GM10266 (cell line): Measurements from ENCODE around the gene CNRIP1.
"Not testable (repeated sequence)": the region's sequence is repeated elsewhere in the genome, so short reads cannot be mapped to it uniquely, and the experiment has no call there.

Source experiments
- DNase-seq: peaks from one replicate; pipeline ENCODE4 v3.0.0; 2012; ENCODE audit errors: extremely low spot score
- CTCF ChIP-seq: IDR thresholded peaks from 2 replicates; pipeline ENCODE4 v1.5.1; 2012; ENCODE audit warnings: mild to moderate bottlenecking, low read depth; ENCODE audit not compliant: control insufficient read depth, insufficient read depth; ENCODE audit errors: missing control alignments

The CNRIP1 gene

DNA sequence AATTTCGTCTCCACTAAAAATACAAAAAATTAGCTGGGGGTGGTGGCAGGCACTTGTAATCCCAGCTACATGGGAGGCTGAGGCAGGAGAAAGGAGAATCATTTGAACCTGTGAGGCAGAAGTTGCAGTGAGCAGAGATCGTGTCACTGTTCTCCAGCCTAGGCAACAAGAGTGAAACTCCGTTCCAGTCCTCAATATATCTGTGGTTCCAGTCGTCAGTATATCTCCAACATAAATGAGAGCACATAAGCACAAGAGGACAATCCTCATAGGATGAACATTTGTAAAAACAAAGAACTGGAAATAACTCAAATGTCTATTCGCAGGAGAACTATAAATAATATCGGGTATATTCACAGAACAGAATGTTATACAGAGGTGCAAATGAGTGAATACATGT, 32.2 kb upstream of the CNRIP1 start:
- DNase-seq: no peak
- TF ChIP-seq CTCF: no peak

GRCh38 chr2:68349091-68349490, 29.3 kb upstream of the CNRIP1 start:
- DNase-seq: not testable (repeated sequence)

DNA sequence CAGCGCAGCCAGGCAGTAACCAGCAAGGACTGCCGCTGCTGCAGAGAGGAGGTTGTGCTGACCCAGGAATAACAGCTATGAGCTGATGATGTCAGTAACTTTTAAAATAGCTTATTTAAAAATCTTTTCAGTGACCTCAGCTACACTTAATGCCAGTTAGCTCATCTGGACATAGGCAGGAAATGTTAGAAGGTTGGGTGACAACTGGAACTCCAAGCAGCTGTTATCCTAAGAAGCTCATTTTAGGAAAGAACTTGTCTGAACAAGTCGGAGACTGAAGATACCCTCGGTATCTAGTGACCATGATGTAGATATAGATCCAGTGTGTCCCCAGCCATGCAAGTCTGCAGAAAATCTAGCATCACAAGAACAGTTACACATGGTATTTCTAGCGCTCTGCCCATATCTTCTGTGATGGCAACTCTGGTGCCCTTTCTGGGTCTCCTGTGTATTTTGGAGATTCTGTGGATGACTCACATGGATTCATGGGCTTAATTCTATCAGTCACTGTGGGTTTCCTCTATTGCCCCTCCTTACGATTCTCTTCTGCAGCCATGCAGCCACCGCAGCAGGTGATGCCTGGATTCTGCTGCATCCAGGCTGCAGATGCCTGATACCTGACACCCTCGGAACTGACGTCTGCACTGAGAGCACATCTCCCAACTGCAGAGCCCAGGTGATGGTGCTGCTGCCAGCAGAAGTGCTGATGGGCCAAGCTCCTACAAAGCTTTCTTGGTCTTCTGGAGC, 25.6 kb upstream of the CNRIP1 start:
- DNase-seq: no peak
- no peak for TF ChIP-seq CTCF

DNA sequence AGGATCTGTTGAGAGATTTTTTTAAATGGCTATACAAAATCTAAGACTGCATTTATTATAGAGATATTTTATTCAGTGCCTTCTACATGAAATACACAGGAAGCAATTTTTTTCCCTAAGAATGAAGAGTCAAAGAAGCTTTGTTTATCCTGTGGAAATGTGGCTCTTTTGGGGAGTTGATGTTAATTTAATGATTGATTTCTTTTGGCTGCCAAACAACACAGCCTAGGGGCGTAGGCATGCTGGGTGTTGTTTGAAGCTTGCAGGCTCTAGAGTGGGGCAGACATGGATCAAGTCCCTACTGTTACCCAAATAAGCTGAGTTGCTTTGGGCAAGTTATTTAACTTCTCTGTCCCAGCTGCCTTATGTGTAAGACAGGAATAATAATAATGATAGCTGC, 24.3 kb upstream of the CNRIP1 start:
- no peak for TF ChIP-seq CTCF
- no peak for DNase-seq

GRCh38 chr2:68342470-68342869, 22.7 kb upstream of the CNRIP1 start:
- no peak for TF ChIP-seq CTCF
- DNase-seq: no peak

DNA sequence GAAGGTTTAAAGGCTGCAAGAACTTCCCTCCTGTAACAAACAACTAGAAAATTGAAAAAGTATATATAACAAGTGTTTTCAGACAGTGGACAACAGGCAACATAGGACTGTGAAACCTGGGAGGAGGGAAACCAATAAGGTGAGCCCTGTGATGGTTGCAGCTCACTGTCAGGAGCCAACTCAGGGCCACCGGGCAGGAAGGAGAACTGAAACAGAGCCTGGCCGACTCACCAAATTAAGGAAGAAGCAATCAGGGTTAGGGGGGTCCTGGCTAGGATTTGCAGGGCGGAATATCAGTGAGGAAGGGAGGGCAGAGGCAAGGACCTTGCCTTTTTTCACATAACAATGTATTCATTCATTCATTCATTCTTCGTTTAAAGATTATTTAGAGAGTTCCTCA, 21.8 kb upstream of the CNRIP1 start:
- TF ChIP-seq CTCF: no peak
- no peak for DNase-seq

GRCh38 chr2:68341062-68341329, 21.2 kb upstream of the CNRIP1 start:
- TF ChIP-seq CTCF: no peak
- no peak for DNase-seq
